Pons (tissue), 1 donor: ENCODE measurements around the gene GRK5.

Experiments used
- DNase-seq: peaks from one replicate; pipeline ENCODE4 v3.0.0-alpha.2; 2016; ENCODE audit warnings: low spot score

The GRK5 gene

DNA sequence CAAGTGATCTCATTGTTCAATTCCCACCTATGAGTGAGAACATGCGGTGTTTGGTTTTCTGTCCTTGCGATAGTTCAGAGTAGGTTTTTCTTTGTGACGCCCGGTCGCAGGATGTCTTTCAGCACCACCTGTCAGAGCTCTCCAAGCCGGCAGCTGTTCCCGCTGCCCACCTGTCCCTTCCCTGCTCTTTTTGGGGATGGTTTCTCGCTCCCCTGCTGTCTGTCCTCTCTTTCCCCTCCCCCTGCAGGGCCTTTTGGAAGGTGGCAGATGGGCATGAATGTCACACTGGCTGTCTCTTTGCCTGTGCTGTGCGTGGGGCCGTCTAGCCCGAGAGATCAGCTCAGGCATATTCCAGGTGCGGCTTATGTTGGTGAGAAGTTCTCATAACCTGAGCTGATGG lies 137.0 kb downstream of the GRK5 start:
- DNase-seq = no peak

DNA sequence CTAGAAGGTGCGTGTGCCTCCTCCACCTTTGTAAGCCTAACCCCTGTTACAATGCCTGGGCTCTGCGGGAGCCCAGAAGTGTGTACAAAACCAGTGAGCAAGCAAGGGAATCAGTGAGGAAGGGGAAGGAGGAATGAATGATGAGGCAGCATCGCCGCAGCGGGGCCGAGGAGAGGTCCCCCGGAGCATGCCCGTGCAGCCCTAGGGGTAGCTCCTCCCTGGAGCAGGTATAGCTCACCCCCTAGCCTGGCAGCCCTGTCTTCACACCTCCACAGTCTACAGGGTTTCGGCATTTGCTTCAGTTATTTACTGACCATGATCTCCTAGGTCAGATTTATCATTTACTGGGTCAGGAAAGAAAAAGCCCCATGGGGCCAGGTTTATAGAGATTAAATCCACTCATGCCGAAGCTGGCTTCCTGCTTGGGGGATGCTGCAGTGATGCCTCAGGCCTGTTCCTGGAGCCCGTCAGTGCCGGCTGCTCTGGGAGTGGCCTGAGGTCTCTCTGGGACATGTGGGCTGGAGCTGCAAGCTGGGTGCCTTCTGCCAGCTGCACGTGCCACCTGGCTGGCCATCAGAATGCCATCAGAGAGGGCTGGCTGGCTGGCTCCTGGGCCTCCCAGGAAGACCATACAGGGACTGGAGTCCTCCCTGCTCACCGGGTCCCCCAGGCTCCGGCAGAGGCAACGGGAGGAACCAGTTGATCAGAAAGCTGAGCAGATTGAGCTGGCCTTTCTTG lies 138.9 kb downstream of the GRK5 start:
- no peak for DNase-seq

DNA sequence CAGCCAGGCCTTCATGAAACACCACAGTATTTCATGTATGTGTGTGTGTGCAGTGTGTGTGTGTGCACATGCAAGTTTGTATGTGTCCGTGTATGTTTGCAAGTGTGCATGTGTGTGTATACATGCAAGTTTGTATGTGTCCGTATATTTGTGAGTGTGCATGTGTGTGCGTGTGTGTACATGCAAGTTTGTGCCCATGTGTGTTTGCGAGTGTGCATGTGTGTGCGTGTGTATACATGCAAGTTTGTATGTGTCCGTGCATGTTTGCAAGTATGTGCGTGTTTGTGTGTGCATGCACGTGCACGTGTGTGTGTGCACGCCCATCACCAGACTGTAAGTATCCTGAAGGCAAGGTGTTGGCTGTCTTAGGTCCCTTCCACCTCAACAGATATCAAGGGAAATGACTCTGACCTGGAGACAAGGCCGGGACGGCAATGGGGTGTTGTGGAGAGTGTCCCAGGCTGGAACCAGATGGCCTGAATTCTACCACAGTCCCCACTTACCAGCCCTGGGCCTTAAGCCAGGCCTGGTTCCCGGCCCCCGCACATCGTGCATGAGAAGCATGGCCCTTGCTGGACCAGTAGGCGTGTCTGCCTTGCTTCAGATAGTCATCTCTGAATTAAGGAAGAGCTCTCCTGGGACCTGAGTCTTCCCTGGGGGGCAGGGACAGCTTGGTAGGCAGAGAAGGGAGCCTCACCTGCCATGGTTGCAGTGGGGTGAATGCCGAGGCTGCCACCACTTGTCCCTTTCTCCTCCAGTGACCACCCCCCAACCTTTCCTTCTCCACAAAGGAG lies 140.0 kb downstream of the GRK5 start:
- DNase-seq = no peak

DNA sequence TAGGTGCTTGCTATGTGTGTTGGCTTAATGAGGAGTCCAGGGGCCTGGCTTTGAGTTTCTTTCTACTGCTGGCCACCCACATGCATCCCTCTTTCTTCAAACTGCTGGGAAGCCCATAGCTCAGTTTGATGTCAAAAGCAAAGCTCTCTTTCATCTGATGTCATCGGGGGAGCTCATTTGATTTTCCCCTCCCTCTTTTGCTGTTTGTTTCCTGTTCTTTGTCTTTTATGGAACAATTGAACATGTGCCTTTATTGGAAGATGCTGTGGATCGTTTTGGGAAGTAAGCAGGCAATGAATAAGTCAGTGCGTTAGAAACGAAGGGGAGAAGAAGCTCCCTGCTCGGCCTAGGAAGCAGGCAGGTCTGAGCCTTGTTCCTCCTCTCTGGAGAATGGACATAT lies 140.7 kb downstream of the GRK5 start:
- no peak for DNase-seq

DNA sequence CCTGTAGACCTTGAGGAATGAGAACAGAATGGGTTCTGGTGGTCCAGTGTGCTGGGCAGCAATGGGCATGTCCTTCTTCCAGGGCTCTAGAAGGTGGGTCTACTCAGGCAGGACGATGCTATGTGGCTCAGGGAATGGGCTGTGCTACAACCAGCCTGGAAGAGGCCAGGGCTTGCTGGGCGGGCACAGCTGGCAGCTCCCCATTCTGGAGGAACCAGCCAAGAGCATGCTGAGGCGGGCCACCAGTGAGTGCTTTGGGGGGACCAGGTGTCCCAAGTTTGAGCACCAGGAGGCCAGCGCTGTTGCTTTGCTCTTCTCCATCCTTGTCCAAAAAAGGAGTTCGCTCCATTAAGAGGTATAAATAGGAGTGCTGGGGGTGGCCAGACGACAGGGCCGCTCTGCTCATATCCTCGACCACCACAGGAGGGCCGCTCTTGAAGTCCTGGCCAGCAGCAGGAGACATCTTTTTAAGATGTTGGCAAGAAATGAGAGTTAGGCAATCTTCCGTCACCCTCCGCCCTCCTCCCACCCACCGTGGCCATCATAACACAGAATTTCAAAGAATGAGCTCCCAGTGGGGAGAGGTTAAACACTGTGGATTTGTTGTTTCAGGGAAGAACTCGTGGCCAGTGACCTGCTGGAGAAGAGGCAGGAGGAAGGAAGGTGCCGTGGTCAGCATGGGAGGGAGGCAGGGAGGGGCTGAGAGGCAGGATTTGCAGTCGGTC lies 141.3 kb downstream of the GRK5 start:
- no peak for DNase-seq

DNA sequence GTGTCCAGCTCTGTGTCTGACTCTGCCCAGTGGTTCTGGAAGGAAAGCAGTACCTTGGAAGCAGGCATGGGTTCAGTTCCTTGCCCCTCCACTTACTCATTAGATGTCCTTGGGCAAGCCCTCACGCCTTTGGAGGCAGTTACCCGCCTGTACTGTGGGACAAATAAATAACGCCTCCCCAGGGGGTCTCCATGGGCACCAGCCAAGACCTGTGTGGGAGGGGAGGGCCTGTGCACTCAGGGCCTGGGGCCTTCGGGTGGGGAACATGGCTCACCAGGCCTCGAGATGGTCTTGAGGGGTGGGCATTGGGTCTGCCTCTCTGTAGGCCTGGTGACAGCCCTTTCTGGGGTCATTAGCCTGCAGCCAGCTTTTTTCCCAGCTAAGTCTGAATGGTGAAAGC lies 142.0 kb downstream of the GRK5 start:
- no peak for DNase-seq

DNA sequence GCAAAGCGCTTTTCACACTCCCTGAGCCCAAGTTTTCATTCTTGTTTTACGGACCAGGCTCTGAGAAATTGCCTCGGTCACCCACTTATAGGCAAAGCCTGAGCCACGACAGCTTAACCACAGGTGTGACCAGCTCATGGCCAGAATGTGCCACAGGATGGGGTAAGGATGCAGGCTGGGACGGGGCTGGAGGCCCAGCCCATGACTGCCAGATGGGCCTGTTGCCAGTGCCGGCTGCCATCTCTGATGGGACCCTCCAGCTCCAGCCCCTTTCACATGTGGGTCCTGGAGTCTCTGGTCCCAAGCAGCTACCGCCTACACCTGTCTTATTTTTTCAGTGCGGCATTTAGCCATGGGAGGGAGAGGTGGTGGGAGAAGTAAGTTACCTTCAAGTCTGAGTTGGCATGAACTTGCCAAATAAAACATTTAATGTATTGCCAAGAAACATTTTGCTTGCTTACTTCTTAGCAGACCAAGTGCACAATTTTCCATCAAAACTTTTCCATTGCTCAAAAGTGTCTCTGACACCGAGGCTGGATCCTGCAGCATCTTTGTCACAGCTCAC lies 142.6 kb downstream of the GRK5 start:
- no peak for DNase-seq

DNA sequence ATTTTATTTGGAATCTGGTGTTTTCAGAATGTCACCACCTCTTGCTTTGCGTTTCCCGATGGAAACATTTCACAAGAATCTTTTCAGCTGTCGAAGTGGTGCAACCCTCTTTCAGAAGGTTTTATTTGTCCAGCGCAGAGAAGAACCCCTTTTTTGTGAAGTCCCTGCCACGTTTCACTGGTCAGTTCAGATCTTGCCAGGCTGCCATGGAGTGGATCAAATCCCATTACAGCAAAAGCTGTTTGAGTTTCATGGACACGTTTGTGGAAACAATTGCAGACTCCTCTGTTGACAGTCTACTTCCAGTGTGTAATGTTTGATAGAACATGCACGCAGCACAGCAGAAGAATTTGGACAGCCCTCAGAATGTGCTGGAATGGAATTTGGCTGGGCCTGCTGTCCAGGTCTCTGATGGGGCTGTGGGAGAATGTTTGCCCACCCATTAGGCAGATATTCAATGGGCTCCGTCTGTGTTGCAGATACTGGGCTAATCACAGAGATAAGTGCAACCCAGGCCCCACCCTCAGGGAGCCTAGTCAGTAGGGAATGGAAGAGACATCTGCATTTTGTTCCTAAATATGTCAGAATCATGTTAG lies 143.2 kb downstream of the GRK5 start:
- DNase-seq = no peak

DNA sequence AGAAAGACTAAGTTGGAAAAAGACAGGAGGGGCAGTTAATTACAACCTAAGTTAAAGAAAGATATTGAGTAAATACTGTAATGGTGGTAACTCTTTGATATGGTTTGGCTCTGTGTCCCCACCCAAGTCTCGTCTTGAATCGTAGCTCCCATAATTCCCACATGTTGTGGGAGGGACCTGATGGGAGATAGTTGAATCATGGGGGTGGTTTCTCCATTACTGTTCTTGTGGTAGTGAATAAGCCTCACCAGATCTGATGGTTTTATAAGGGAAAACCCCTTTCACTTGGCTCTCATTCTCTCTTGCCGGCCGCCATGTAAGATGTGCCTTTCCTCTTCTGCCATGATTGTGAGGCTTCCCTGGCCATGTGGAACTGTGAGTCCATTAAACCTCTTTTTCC lies 143.8 kb downstream of the GRK5 start:
- no peak for DNase-seq

DNA sequence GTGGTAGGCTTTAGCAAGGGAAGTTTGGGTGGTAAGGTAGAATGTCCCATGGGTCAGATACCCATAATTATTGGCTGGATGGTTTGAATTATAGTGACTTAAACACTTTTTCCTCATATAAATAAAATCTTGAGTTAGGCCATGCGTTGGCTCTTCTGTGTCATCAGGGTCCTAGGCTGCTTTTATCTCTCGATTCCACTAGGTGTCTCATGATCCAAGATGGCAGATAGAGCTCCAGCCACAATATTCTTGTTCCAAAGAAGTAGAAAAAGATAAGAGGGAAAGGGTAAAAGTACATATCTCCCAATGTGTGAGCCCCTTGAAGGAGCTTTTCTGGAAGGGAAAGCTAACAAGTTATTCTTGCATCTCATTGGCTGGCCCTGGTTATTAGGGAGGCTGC lies 144.7 kb downstream of the GRK5 start:
- DNase-seq = no peak

DNA sequence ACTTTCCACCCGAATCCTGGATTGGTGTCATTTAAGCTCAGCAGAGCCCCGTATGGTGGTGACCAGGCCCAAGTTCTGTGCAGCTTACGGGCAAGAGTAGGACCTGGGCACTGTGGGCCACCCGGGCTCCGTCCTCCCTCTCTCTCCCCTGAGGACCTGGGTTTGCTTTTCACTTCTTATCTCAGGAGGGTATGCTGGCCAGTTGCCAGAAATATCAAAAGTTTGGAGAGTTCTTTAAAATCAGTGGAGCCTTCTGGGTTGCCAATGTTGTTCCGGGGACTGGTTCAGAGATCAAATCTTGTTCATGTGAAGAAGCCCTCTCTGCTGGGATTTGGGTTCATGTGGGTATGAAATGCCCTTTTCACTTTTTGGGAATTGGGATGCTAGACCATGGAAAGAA lies 145.4 kb downstream of the GRK5 start:
- DNase-seq = no peak

DNA sequence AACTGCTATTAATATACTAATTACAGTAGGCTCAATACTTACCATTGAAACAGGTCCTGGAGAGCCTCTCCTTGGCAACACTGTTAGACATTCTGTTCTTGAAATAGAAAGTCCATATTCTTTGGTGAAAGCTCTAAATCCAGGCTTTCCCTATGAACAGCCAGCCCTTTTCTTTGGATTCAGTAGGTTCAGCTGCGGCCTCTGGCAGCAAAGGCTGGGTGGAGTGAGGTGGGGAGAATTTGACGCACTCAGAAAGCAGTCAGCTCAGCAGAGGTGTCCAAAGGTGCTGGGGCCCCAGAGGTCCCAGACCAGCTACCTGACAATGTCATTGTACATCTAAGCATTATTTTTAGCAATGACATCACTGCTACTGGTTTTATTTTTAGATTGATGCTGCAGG lies 146.1 kb downstream of the GRK5 start:
- DNase-seq = no peak

DNA sequence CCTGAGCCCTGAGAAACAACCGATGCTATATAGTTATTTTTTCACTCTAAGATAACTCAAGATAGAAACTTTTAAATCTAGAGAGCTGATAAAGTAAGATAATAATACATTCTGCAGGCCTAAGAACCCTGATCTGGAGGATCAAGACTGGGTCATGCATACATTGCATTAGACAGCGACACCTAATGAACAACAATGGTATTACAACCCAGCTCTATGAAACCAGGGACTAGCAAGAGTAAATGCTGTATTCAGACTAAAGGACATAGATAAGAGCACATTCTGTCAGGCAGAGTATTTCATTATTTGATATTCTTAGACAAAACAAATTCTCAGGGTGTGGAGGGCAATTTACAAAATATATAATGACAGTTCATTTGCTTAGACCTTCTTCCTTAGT lies 148.6 kb downstream of the GRK5 start:
- no peak for DNase-seq

DNA sequence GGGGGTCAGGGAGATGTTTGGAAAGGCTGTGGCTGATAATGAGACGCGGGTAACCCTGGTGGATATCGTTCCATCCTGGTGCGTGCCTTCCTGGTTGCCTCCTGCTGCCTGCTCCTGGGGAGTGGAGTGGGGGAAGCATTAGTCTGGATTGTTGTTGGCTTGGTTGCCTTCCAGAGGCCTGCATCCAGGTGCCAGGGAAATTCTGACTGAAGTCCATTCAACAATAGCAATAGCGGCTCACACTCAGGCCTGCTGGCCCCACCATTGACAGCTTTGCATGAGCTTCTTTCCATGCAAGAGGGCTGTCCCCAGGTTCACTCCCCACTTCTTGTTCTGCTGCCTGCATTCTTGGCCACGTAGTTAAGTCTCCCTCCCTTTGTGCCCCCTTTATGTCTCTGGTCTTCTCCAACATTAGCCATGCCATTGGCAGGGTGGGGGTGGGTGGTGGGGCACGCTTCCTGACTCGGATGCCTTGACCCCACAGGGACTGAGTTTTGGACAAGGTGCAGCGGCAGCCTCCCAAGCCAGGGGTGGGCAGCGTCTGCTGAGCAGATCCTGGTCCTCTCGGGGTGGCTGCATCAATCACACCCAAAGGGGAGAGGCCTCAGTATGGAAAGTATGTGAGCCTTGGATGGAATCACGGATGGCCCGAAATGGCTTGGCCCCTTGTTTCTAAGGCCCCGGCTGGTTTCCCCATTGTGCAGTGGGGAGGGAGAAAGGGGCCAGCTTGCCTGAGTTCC lies 150.2 kb downstream of the GRK5 start:
- DNase-seq = no peak

DNA sequence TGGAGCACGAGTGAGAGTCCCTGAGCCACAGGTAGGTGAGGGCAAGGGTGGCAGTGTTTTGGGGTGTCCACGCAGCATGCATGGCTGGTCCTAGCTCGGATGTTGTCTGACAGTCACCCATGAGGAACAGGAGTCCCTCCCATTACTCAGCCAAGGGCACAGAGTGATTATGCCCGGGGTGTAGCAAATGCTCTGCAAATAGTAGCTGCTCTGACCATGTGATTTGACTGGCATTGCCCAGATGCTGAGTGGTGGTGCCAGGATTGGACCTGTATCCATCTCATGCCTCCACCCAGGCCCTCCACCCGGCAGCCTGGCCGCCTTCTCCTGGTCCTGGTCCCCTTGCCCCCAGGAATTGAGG lies 150.8 kb downstream of the GRK5 start:
- no peak for DNase-seq

DNA sequence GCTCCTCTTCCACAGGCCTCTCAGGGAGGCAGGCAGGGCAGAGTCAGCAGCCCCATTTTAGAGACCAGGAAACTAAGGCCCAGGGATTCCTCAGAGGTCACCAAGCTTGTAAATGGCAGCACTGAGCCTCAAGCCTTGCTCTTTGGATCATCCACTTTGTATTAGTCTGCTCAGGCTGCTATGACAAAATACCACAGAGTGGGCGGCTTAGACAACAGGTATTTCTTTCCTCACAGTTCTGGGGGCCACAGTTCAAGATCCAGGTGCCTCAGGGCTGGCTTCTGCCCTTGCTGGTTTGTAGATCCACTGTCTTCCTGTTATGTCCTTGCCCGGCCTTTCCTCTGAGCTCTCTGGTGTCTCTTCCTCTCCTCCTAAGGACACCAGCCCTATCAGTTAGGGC lies 151.2 kb downstream of the GRK5 start:
- DNase-seq = no peak

DNA sequence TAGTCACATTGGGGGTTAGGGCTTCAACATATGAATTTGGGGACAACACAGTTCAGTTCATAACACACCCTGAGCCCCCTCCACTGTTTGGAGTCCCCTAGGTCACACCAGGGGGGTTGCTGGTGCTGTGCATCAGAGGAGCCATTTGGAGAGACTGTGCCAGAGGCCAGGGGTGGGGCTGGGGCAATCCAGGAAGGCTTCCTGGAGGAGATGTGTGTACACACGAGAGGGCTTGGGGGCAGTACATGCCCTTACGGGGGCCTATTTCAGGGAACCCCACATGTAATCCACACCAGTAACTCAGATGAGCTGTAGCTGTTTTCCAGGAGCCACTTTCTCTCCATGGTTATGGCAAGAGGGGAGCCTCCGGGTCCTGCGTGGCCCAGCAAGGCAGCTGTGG lies 151.7 kb downstream of the GRK5 start:
- DNase-seq = no peak

DNA sequence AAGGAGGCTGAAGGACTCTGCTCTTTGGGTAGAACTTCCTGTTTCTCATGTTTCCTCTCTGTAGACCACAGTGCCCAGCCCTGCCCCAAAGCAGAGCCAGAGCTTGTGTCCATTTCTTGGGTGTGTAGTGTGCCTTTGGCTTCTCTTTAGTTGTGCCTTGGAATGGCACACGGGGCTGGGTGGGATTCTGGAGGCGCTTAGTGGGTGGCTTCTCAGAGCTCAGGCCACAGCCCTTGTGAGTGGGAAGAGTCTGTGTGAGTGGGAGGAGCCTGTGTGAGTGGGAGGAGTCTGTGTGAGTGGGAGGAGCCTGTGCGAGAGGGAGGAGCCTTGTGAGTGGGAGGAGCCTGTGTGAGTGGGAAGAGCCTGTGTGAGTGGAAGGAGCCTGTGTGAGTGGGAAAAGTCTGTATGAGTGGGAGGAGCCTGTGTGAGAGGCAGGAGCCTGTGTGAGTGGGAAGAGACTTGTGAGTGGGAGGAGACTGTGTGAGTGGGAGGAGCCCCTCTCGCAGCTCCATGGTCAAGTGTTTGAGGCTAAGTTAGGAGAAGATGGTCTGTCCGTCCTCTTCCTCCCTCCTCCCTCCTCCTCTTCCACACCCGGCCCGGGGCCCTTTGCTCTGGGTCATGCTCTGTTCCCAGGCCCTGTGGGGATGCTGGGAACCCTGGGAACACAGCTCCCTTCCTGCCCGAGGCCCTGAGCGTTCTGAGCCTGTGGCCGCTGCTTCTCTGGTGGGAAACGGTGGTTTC lies 153.0 kb downstream of the GRK5 start:
- no peak for DNase-seq

DNA sequence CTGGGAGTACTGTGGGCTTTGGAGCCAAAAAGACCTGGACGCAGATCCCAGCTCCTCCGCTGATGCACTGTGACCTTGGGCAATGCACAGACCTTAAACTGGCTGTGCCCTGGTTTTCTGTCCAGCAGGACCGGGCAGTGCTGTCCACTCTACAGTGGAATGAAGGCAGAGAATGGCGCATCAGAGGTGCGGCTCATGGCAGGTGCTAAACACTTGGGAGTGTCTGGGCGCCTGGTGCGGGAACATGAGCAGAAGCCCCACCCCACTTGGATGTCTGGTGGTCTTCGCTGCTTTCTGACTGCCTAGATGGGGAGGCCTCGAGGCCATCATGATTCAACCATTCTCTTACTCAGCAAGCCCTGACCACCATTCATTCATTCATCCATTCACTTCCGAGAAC lies 153.7 kb downstream of the GRK5 start:
- no peak for DNase-seq

DNA sequence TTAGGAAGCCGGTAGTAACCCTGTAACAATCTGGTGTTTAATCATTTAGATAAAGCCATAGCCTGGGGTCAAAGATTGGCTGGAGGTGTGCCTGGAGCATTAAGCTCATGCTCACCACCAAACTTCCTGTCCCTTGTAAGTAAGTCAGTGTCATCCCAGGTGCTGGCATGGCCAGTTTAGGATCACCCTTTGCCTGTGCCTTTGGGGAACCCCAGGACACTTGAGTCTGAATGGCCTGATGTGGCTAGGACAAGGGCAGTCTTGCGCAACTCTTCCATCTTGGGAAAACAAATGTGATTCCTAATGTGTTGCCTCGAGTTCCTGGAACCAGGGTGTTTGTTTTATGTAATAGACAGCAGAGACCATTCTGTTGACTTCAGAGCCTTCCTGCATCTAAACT lies 154.8 kb downstream of the GRK5 start:
- DNase-seq = no peak
